Measurements from ENCODE around the gene MFSD1. TPM values are rescaled to one million over a fixed set of nuclear protein-coding genes. Genes with fewer than 3 reads are reported as not detected.

MFSD1 gene
- total RNA-seq, 1 donor from 2014 or later, result 59.2 TPM

DNA sequence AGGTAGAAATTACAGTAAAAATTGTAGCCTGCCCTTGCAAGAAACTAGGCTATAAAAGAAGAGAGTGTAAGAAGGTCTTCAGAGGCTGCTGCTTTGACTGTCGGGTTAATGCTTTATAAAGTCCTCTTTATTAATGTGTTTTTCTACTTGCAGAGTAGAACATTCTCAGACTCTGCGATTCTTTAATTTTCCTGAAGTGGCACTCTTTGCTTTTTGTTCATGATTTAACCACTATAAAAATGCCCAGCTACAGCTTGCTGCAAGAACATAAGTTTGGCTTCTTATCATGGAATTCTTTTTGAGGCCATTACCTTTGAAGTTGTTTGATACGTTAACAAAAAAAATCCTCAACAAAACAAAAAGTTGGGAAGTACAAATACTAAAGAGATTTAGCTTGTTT lies 33.8 kb downstream of the MFSD1 start:
- Histone ChIP-seq H3K4me3 (no peak overlapping the region), H3K9me3 (no peaks in the 10 kb centered on the region), H3K4me1 (no peaks in the 10 kb centered on the region), H3K27ac (no peak overlapping the region), H3K36me3 (peaks cover 0 to under 1% of the 10 kb centered on the region in 2 donors), H3K27me3 (no peaks in the 10 kb centered on the region)
- no peak for TF ChIP-seq POLR2AphosphoS5 (IDR thresholded peaks at IDR 0.05; ENCODE audit: insufficient read depth in 1 of 2, low read depth in 1 of 2)
- TF ChIP-seq, protein P1, sequence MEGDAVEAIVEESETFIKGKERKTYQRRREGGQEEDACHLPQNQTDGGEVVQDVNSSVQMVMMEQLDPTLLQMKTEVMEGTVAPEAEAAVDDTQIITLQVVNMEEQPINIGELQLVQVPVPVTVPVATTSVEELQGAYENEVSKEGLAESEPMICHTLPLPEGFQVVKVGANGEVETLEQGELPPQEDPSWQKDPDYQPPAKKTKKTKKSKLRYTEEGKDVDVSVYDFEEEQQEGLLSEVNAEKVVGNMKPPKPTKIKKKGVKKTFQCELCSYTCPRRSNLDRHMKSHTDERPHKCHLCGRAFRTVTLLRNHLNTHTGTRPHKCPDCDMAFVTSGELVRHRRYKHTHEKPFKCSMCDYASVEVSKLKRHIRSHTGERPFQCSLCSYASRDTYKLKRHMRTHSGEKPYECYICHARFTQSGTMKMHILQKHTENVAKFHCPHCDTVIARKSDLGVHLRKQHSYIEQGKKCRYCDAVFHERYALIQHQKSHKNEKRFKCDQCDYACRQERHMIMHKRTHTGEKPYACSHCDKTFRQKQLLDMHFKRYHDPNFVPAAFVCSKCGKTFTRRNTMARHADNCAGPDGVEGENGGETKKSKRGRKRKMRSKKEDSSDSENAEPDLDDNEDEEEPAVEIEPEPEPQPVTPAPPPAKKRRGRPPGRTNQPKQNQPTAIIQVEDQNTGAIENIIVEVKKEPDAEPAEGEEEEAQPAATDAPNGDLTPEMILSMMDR (IDR thresholded peaks at IDR 0.05), result no peak
- no peak for TF ChIP-seq POLR2A (IDR thresholded peaks at IDR 0.05)
- DNase-seq (ENCODE audit: extremely low spot score in 2 of 2), result no peak
- intact Hi-C loops (cut with DNase I), result no loop called here

DNA sequence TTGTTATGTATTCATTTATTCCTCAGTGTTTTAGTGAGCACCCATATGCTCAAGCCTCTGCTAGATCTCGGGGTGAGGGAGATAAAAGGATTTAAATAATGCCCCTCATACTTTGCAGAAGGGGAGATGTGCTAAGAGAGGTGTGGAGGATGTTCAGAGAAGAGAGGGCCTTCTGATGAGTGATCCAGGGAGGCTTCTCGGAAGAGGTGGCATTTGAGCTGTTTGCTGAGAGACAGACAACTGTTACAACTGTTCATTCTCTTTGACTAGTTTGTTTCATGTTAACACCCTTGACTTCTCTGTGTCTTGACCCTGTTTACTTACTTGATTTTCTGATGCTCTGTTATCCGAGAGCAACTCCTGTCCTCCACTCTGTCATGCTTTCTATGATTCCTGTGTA lies 34.5 kb downstream of the MFSD1 start:
- Histone ChIP-seq H3K27ac (no peak overlapping the region), H3K36me3 (no peaks in the 10 kb centered on the region), H3K4me3 (no peak overlapping the region), H3K4me1 (no peaks in the 10 kb centered on the region), H3K9me3 (no peaks in the 10 kb centered on the region), H3K27me3 (no peaks in the 10 kb centered on the region)
- TF ChIP-seq POLR2A (IDR thresholded peaks at IDR 0.05), result no peak
- no peak for TF ChIP-seq POLR2AphosphoS5 (IDR thresholded peaks at IDR 0.05; ENCODE audit: insufficient read depth in 1 of 2, low read depth in 1 of 2)
- TF ChIP-seq, protein P1 (IDR thresholded peaks at IDR 0.05), result no peak
- intact Hi-C loops (cut with DNase I), result no loop called here
- no peak for DNase-seq (ENCODE audit: extremely low spot score in 2 of 2)

DNA sequence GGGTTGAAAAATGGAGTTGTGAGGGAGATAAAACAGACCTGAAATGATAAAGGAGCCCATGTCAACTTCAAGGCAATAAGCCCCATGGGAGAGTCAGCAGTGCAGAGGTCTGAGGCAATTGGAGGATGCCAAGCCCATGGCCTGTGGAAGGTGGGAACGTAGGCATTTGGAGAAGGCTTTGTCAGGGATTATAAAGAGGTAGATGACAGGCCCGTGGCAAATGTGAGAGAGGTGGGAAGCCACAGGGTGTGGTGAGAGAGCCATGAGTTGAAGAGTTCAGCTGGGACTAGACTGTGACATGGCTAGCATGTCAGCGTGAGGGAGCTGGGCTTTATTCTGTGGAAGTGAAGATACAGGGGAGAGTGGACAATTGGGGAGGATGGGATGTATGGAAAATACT lies 35.4 kb downstream of the MFSD1 start:
- no peak for DNase-seq (ENCODE audit: extremely low spot score in 2 of 2)
- H3K27ac ChIP-seq, result no peak overlapping the region
- no peaks in the 10 kb centered on the region for H3K27me3 ChIP-seq
- H3K36me3 ChIP-seq, result no peaks in the 10 kb centered on the region
- H3K4me1 ChIP-seq, result no peaks in the 10 kb centered on the region
- H3K4me3 ChIP-seq, result no peak overlapping the region
- intact Hi-C loops (cut with DNase I), result no loop called here
- no peaks in the 10 kb centered on the region for H3K9me3 ChIP-seq
- no peak for TF ChIP-seq POLR2A (IDR thresholded peaks at IDR 0.05)
- TF ChIP-seq, protein P1 (IDR thresholded peaks at IDR 0.05), result no peak
- no peak for TF ChIP-seq POLR2AphosphoS5 (IDR thresholded peaks at IDR 0.05; ENCODE audit: insufficient read depth in 1 of 2, low read depth in 1 of 2)

DNA sequence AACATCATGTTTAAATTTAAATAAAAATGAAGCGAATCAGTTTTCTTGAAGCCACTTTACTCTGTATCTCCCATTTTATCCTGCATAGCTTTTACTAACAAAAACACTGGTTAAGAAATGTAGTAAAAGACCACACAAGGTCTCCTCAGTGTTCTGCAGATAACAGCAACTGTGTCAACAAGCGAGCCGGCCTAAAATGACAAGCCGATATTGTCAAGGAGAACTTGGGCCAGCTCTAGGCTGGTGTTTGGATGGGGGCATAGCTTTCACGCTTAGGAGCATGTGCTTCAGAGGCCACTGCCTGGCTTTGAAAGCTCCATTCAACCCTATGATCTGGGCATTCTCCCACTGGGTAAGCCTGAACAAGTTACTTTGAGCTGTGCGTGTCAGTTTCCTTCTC lies 38.1 kb downstream of the MFSD1 start:
- DNase-seq (ENCODE audit: extremely low spot score in 2 of 2), result no peak
- TF ChIP-seq POLR2AphosphoS5 (IDR thresholded peaks at IDR 0.05; ENCODE audit: insufficient read depth in 1 of 2, low read depth in 1 of 2) (no peak), POLR2A (IDR thresholded peaks at IDR 0.05) (no peak)
- TF ChIP-seq, protein P1 (IDR thresholded peaks at IDR 0.05), result no peak
- intact Hi-C loops (cut with DNase I), result loop anchor here (5.0 kb wide), 1 partner anchor 417 kb away; no protein-coding TSS in a partner anchor
- Histone ChIP-seq H3K4me3 (no peak overlapping the region), H3K27ac (no peak overlapping the region), H3K36me3 (no peaks in the 10 kb centered on the region), H3K27me3 (no peaks in the 10 kb centered on the region), H3K9me3 (no peaks in the 10 kb centered on the region), H3K4me1 (no peaks in the 10 kb centered on the region)

DNA sequence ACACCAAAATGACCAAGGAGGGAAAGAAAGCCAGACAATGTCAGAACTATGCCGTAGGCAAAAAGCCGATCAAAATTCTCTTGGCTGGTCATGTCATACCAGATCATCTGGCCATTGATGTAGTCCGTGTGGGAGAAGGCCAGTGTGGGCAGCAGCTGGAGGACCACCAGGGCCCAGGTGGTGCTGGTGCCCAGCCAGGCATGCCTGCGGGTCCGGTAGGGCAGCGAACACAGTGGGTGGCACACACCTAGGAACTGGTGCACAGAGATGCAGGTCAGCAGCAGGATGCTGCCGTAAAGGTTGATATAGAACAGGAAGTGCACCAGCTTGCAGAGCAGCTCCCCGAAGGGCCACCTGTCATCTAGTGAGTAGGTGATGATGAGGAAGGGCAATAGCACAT lies 39.5 kb downstream of the MFSD1 start:
- TF ChIP-seq, protein P1 (IDR thresholded peaks at IDR 0.05), result no peak
- TF ChIP-seq POLR2AphosphoS5 (IDR thresholded peaks at IDR 0.05; ENCODE audit: insufficient read depth in 1 of 2, low read depth in 1 of 2) (no peak), POLR2A (IDR thresholded peaks at IDR 0.05) (no peak)
- H3K36me3 ChIP-seq, result no peaks in the 10 kb centered on the region
- H3K27me3 ChIP-seq, result no peaks in the 10 kb centered on the region
- H3K9me3 ChIP-seq, result no peaks in the 10 kb centered on the region
- no peak for DNase-seq (ENCODE audit: extremely low spot score in 2 of 2)
- H3K27ac ChIP-seq, result no peak overlapping the region
- no peaks in the 10 kb centered on the region for H3K4me1 ChIP-seq
- H3K4me3 ChIP-seq, result no peak overlapping the region
- intact Hi-C loops (cut with DNase I), result loop anchor here (5.0 kb wide), 1 partner anchor 416 kb away; no protein-coding TSS in a partner anchor
